UCSD-AML1 (cell line): ENCODE measurements around the gene GPR45.
A peak's percentile ranks its signal among the peaks of the same experiment; 100 is the strongest.
"Not testable (repeated sequence)": the region's sequence is repeated elsewhere in the genome, so short reads cannot be mapped to it uniquely, and the experiment has no call there.

ENCODE experiments used
- DNase-seq: peaks from one replicate; lab custom pipeline; 2025; ENCODE audit not compliant: unreplicated experiment; lab: John Stamatoyannopoulos, UW

The GPR45 gene

GRCh38 chr2:105241443-105241842 is at the start of gene GPR45:
GPR45 (plus strand) TSS chr2:105241743; CDS start chr2:105241859, 116 bp downstream.
- DNase-seq, result no peak

- no peak for DNase-seq
These were observed 47.4 kb upstream of the GPR45 start for GRCh38 chr2:105194022-105194675.

- no peak for DNase-seq
These were observed 44.9 kb upstream of the GPR45 start for GRCh38 chr2:105196651-105197050.

- no peak for DNase-seq
These were observed 25.9 kb upstream of the GPR45 start for GRCh38 chr2:105215586-105216192.

GRCh38 chr2:105220604-105221003 is 20.9 kb upstream of the GPR45 start:
- DNase-seq, result no peak

- DNase-seq, result no peak
These were observed 17.1 kb upstream of the GPR45 start for GRCh38 chr2:105224444-105224843.

- DNase-seq, result no peak
These were observed 10.3 kb upstream of the GPR45 start for GRCh38 chr2:105231232-105231619.

GRCh38 chr2:105235388-105236059 is 6.0 kb upstream of the GPR45 start:
- DNase-seq, result peak; percentile 77

- no peak for DNase-seq
These were observed 5.5 kb upstream of the GPR45 start for GRCh38 chr2:105236060-105236424.

GRCh38 chr2:105237045-105237765 is 4.3 kb upstream of the GPR45 start:
- DNase-seq, result no peak

GRCh38 chr2:105238664-105239240 is 2.8 kb upstream of the GPR45 start:
- no peak for DNase-seq

GRCh38 chr2:105239924-105240323 is 1.6 kb upstream of the GPR45 start:
- no peak for DNase-seq

GRCh38 chr2:105242286-105242993 is 897 bp downstream of the GPR45 start:
- DNase-seq, result no peak

GRCh38 chr2:105243961-105244360 is 2.4 kb downstream of the GPR45 start:
- no peak for DNase-seq

GRCh38 chr2:105244451-105244850 is 2.9 kb downstream of the GPR45 start:
- DNase-seq, result no peak

- no peak for DNase-seq
These were observed 7.0 kb downstream of the GPR45 start for GRCh38 chr2:105248316-105249070.

- DNase-seq, result no peak
These were observed 7.6 kb downstream of the GPR45 start for GRCh38 chr2:105249181-105249580.

GRCh38 chr2:105249891-105250290 is 8.3 kb downstream of the GPR45 start:
- DNase-seq, result no peak

GRCh38 chr2:105251016-105251648 is 9.6 kb downstream of the GPR45 start:
- not testable (repeated sequence) for DNase-seq

GRCh38 chr2:105252271-105252670 is 10.7 kb downstream of the GPR45 start:
- no peak for DNase-seq
